Activated naive CD8-positive, alpha-beta T cell treated with anti-CD3 and anti-CD28 coated beads, Interleukin-2, amount 10 ng/mL, durations not matched to agents 7 days and 5 days (primary cell): Measurements from ENCODE around the gene TMEM233. TPM values are rescaled to one million over a fixed set of nuclear protein-coding genes. Genes with fewer than 3 reads are reported as not detected.
A peak's percentile ranks its signal among the peaks of the same experiment; 100 is the strongest.

Experiments used
- ATAC-seq: fragments of 150-1000 bp; cut with Tn5 transposase; one replicate; pipeline ENCODE4 v1.10.0; 2021; ENCODE audit warnings: low read depth, moderate library complexity
- POLR2A ChIA-PET: fragments of 350-600 bp; sonication (Branson Sonifier 250); formaldehyde crosslinking; loops from one replicate; lab custom pipeline; 2021; ENCODE audit warnings: antibody characterized with exemption; lab: Charles Lee
- DNase-seq: peaks from one replicate; pipeline ENCODE4 v3.0.0; 2021
- H3K27ac Mint-ChIP-seq: one replicate; pipeline ENCODE4 v1.8.0; 2022; ENCODE audit warnings: mild to moderate bottlenecking, mixed read lengths
- H3K27me3 Mint-ChIP-seq: one replicate; pipeline ENCODE4 v1.8.0; 2022; ENCODE audit warnings: mild to moderate bottlenecking, moderate library complexity, mixed read lengths
- H3K36me3 Mint-ChIP-seq: one replicate; pipeline ENCODE4 v1.8.0; 2021; ENCODE audit warnings: mild to moderate bottlenecking, mixed read lengths
- H3K4me1 Mint-ChIP-seq: one replicate; pipeline ENCODE4 v1.8.0; 2021; ENCODE audit warnings: mixed read lengths
- H3K4me3 Mint-ChIP-seq: one replicate; pipeline ENCODE4 v1.8.0; 2022; ENCODE audit warnings: mild to moderate bottlenecking, moderate library complexity, mixed read lengths
- H3K9me3 Mint-ChIP-seq: one replicate; pipeline ENCODE4 v1.8.0; 2021; ENCODE audit warnings: mixed read lengths
- total RNA-seq, 2 experiments: library from RNA; stranded (reverse); gene quantifications; one replicate each; pipeline ENCODE4 v1.2.3, GENCODE V29; 2021

TMEM233 gene
- total RNA-seq, 2 experiments from 2014 or later, result not detected

DNA sequence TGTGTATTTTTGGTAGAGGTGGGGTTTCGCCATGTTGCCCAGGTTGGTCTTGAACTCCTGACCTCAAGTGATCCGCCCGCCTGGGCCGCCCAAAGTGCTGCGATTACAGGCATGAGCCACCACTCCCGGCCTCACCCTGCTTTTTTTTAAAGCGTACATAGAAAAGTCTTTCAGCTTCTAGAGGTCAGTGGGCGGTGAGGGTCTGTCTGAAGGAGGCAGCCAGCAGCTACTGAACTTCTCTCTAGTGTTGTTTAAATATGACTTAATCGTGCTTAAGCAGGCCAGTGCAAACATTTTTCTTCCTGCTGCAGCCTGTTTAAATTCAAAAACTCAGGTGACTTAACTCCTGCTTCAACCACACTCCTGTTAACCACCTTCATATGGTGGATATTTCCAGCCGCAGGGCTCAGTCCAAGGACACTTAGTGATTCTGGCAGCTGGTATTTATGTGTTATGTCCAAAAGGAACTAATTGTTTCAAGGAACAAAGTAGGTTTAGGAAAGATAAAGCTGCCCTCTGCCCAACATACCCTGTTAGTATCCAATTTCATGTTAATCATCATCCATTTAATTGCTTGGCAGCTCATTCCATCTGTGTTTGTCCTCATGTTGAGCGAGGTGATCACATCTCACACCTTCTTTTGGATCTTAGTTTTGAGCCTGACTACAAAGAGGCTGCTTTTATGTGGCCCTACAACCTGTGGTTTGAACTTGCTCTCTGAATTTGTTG, 76.3 kb downstream of the TMEM233 start:
- peaks cover 44% of the 10 kb centered on the region for H3K36me3 Mint-ChIP-seq
- peaks cover 58% of the 10 kb centered on the region for H3K4me1 Mint-ChIP-seq
- H3K27ac Mint-ChIP-seq, result peak overlapping the region; percentile 74
- no peaks in the 10 kb centered on the region for H3K9me3 Mint-ChIP-seq
- no peaks in the 10 kb centered on the region for H3K27me3 Mint-ChIP-seq
- peak overlapping the region; percentile 62 for H3K4me3 Mint-ChIP-seq
- POLR2A ChIA-PET, result interaction anchor here (2.3 kb wide), 1 partner anchor 11 kb away, joined by 8 read pairs; no protein-coding TSS in a partner anchor
- ATAC-seq, result no peak
- no peak for DNase-seq

DNA sequence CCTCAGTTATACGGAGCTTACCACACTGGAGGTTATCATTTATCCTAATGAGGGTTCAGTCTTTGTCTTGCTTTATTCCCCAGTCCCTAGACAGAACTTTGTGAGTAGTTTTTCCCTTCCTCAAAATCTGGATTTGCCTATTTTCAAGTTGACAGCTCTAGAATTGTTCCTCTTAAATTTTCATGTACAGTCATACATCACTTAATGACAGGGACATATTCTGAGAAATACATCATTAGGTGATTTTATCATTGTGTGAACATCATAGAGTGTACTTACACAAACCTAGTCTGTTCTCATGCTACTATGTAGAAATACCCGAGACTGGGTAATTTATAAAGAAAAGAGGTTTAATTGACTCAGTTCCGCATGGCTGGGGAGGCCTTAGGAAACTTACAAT, 77.5 kb downstream of the TMEM233 start:
- no peaks in the 10 kb centered on the region for H3K9me3 Mint-ChIP-seq
- H3K27ac Mint-ChIP-seq, result peak overlapping the region; percentile 60
- peaks cover 56% of the 10 kb centered on the region for H3K4me1 Mint-ChIP-seq
- no peaks in the 10 kb centered on the region for H3K27me3 Mint-ChIP-seq
- DNase-seq, result no peak
- POLR2A ChIA-PET, result no interaction called here
- no peak for ATAC-seq
- peak overlapping the region; percentile 62 for H3K4me3 Mint-ChIP-seq
- H3K36me3 Mint-ChIP-seq, result peaks cover 52% of the 10 kb centered on the region

DNA sequence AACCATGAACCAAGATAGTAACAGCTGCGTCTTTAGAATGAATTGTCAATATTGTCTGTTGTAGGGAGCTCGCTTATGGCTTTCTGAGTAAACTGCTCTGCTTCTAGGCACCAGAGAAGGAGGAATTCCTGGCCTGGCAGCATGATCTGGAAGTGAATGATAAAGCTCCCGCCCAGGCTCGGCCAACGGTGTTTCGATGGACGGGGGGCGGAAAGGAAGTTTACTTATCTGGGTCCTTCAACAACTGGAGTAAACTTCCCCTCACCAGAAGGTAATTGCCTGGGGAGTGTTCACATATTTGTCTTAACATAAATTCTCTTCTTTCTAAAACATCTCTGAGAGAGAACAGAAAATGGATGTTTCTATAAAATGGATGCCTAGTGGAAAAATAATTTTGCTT, 78.6 kb downstream of the TMEM233 start:
- POLR2A ChIA-PET, result no interaction called here
- Mint-ChIP-seq H3K4me3 (no peak overlapping the region), H3K9me3 (no peaks in the 10 kb centered on the region), H3K4me1 (peaks cover 48% of the 10 kb centered on the region), H3K27me3 (no peaks in the 10 kb centered on the region), H3K36me3 (peaks cover 62% of the 10 kb centered on the region), H3K27ac (peak overlapping the region; percentile 43)
- ATAC-seq (no peak), DNase-seq (no peak)

DNA sequence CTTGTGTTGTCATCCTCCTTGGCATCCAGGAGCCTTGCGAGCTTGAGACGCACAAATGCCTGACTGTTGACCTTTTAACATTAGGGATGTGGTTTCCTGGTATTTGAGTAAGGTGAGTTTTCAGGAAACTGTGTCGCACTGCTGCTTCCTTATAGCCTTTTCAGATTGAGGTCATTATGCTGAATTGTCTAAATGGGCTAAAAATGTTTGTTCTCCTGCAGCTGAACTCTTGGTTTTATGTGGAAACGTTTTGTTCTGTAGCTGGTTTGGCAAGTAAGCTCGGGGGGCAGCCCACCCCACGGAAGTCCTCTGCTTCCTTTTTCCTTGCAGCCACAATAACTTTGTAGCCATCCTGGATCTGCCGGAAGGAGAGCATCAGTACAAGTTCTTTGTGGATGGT, 80.1 kb downstream of the TMEM233 start:
- Mint-ChIP-seq H3K27ac (peak overlapping the region; percentile 74), H3K9me3 (no peaks in the 10 kb centered on the region), H3K27me3 (no peaks in the 10 kb centered on the region), H3K4me3 (peak overlapping the region; percentile 68), H3K36me3 (peaks cover 64% of the 10 kb centered on the region), H3K4me1 (peaks cover 46% of the 10 kb centered on the region)
- POLR2A ChIA-PET, result interaction anchor here (1.2 kb wide), 1 partner anchor 528 kb away, joined by 4 read pairs; the partner anchor contains the start of gene RPLP0
- peak; percentile 63 for ATAC-seq
- no peak for DNase-seq

DNA sequence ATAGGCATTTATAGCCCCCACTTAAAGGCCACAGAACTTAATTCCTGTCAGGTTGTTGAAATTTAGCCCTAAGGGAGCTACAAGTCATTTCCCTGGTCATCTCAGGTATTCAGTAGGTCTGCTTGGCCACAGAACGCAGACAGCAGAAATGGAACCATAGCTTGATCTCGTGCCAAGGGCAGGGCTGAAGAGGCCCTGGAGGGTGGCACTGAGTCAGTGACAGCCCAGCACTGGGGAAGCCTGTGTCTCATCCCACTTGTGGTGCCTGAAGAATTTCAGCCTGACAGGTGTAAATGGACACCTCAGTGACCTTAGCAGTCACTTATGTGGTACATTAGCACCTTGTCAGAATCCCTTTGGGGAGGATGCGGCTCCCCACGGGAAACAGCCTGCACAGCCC, 81.0 kb downstream of the TMEM233 start:
- ATAC-seq, result no peak
- Mint-ChIP-seq H3K27me3 (no peaks in the 10 kb centered on the region), H3K9me3 (no peaks in the 10 kb centered on the region), H3K27ac (peak overlapping the region; percentile 74), H3K4me1 (peaks cover 47% of the 10 kb centered on the region), H3K36me3 (peaks cover 68% of the 10 kb centered on the region), H3K4me3 (no peak overlapping the region)
- DNase-seq, result no peak
- POLR2A ChIA-PET, result interaction anchor here (0.6 kb wide), 1 partner anchor 15 kb away, joined by 4 read pairs; no protein-coding TSS in a partner anchor

DNA sequence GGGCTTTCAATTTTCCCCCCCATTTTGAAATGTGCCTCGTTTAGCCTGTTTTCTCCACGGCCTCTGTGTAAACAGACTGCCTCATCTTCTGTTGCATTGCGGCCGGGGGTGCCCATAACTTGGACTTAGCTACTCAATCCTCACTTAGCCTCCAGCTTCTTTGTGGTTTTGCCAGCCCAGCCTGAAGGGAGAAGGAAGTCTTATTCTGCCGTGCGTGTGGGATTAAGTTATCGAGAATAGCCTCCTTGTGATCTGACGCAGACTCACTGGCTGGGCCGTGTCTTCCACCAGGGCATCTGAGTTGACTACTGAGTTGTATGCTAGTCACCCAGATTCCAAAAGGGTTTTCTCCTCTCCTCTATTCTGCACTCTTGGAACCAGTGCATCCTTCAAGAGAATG, 82.4 kb downstream of the TMEM233 start:
- ATAC-seq (no peak), DNase-seq (no peak)
- Mint-ChIP-seq H3K27me3 (no peaks in the 10 kb centered on the region), H3K9me3 (no peaks in the 10 kb centered on the region), H3K4me1 (peaks cover 35% of the 10 kb centered on the region), H3K27ac (no peak overlapping the region), H3K4me3 (no peak overlapping the region), H3K36me3 (peaks cover 62% of the 10 kb centered on the region)
- POLR2A ChIA-PET, result interaction anchor here (0.6 to 1.9 kb wide), 2 partner anchors 8 to 10 kb away, joined by 4 to 6 read pairs; partner anchors contain the start of gene PRKAB1

DNA sequence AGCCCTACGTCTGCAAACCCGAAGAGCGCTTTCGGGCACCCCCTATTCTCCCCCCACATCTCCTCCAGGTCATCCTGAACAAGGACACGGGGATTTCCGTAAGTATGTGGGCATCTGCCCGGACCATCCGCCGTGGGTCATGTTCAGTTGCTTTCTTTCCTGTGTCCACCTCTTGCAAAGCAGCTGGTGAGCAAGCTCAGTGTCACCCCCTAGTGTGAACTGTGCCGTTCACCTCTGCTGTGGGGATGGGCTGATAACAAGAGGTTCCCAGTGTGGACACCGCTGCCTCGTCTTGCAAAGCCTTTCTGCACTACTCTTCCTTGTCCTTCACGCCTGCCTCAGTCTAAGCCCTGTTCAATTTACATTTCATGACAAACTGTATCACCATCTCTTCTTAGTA, 83.0 kb downstream of the TMEM233 start:
- Mint-ChIP-seq H3K27me3 (no peaks in the 10 kb centered on the region), H3K9me3 (no peaks in the 10 kb centered on the region), H3K4me3 (no peak overlapping the region), H3K36me3 (peaks cover 56% of the 10 kb centered on the region), H3K4me1 (peaks cover 30% of the 10 kb centered on the region), H3K27ac (no peak overlapping the region)
- DNase-seq, result no peak
- ATAC-seq, result no peak
- POLR2A ChIA-PET, result interaction anchor here (0.6 to 1.9 kb wide), 2 partner anchors 8 to 10 kb away, joined by 4 to 6 read pairs; partner anchors contain the start of gene PRKAB1

DNA sequence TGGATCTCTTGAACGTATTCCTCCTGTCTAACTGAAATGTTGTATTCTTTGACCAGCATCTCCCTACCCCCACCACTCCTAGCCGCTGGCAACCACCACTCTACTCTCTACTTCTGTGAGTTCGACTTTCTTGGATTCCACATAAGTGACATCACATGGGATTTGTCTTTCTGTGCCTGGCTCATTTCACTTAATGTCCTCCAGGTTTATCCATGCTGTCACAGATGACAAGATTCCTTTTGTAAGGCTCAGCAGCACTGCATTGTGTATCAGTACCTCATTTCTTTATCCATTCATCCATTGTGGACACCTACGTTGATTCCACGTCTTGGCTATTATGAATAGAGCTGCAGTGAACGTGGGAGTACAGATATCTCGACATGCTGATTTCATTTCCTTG, 84.9 kb downstream of the TMEM233 start:
- DNase-seq (no peak), ATAC-seq (no peak)
- Mint-ChIP-seq H3K27ac (no peak overlapping the region), H3K27me3 (no peaks in the 10 kb centered on the region), H3K4me1 (peaks cover 24% of the 10 kb centered on the region), H3K4me3 (no peak overlapping the region), H3K36me3 (peaks cover 41% of the 10 kb centered on the region), H3K9me3 (no peaks in the 10 kb centered on the region)
- POLR2A ChIA-PET, result no interaction called here

DNA sequence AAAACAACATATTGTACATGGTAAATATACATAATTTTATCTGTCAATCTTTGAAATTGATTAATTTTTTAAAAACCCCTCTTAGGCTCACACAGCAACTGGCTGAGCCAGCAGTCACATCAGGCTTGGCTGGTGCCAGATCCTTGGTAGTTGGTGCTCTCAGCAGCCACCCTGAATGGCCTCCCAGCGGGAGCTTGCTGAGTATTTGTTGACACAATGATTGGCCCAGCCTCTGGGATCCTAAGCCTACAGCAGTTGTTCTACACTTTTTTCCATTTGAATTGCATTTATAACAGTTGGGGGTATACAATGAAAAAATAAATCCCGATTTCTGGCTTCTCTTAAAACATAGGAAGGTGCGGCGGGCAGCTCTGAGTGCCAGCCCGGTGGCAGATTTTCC, 85.5 kb downstream of the TMEM233 start:
- no peak overlapping the region for H3K27ac Mint-ChIP-seq

DNA sequence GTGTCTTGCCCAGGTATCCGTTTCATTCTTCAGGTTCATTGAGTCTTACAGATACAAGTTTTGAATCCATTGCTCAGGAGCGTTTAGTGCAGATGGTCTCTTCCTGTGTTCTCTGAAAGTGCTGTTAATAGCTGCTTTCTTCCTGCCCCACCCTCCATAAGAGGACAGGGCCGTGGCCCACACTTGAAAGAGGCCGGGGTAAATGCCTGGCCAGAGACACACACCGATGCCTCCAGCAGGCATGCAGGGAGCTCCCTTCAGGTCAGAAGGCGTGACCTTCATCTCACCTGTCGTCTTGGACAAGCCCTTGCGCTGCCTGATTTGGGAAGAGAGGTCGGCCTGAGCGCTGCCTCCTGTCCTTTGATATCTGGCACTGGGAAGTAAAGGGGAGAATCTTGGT, 85.9 kb downstream of the TMEM233 start:
- ATAC-seq (no peak), DNase-seq (no peak)
- Mint-ChIP-seq H3K4me1 (peaks cover 15% of the 10 kb centered on the region), H3K9me3 (no peaks in the 10 kb centered on the region), H3K4me3 (no peak overlapping the region), H3K27ac (no peak overlapping the region), H3K36me3 (peaks cover 35% of the 10 kb centered on the region), H3K27me3 (no peaks in the 10 kb centered on the region)
- POLR2A ChIA-PET, result no interaction called here

More for the DNA sequence above, 85.5 kb downstream of the TMEM233 start:
- Mint-ChIP-seq H3K36me3 (peaks cover 38% of the 10 kb centered on the region), H3K27me3 (no peaks in the 10 kb centered on the region), H3K4me1 (peaks cover 18% of the 10 kb centered on the region), H3K4me3 (no peak overlapping the region), H3K9me3 (no peaks in the 10 kb centered on the region)
- POLR2A ChIA-PET, result no interaction called here
- no peak for ATAC-seq
- DNase-seq, result no peak

DNA sequence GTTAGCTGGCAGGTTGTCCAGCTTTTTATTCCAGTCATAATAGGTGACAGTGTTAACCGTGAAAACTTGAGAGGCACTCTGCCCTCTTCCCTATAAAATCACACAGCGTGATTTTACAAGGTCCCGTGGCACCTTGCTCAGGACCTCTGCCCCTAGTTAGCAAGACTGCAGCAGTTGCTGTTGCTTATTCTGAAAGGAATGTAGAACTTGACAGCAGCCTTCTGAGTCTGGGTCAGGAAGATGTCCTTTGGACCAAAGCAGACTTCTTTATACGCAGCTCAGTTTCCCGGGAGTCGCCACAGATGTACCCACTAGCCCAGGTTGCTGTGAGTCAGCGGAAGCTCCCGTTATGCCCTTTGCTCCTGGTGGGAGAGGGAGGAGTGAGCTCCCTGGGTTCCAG, 87.5 kb downstream of the TMEM233 start:
- no peak for ATAC-seq
- no peak overlapping the region for H3K27ac Mint-ChIP-seq
- POLR2A ChIA-PET, result interaction anchor here (1.1 kb wide), 1 partner anchor 13 kb away, joined by 8 read pairs; the partner anchor contains the start of gene PRKAB1

DNA sequence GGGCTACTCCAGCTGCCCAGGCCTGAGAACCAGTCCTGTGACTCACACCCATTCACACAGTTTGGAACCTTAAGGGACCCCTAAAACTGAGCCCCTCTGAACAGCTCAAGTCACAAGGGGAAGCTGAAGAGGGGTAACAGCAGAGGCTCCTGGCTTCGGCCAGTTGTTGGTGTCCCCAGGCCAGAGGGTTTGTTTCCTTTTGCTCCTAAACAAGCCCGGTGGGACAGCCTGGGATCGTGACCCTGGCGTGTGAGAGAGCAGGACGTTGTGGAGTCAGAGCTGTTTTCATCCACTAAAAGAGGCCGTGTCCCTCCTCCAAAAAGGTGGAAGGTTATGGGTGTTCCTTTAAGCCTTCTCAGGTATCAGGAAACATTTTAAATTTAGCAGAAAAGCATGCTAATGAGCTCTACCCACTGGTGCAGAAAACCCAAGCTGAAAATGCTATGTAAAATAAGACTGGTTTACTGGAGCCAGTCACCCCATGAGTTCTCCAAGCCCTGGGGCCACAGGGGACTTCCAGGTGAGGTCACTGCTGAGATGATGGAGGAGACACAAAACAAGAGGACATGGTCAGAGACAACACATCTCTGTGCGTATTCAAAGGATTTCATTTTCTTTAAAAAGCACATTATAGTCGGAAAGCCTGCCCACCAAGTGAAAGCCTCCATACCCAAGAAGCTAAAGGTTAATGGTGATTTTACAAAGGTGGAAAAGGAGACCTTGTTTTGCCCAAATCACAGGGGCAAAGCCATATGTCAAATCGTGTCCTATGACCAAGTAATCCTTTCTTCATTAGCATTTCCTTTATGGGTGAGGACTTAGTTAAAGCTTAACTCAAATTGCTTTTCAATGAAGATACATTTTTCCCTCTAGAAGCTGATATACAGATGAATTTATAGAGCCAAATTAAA, 88.4 kb downstream of the TMEM233 start:
- H3K4me1 Mint-ChIP-seq, result peaks cover 15% of the 10 kb centered on the region
- POLR2A ChIA-PET, result no interaction called here
- H3K27ac Mint-ChIP-seq, result peak overlapping the region; percentile 68
- H3K27me3 Mint-ChIP-seq, result no peaks in the 10 kb centered on the region
- no peak overlapping the region for H3K4me3 Mint-ChIP-seq
- peaks cover 37% of the 10 kb centered on the region for H3K36me3 Mint-ChIP-seq
- ATAC-seq, result no peak
- no peaks in the 10 kb centered on the region for H3K9me3 Mint-ChIP-seq
- no peak for DNase-seq

More for the DNA sequence above, 87.5 kb downstream of the TMEM233 start:
- DNase-seq, result no peak
- H3K36me3 Mint-ChIP-seq, result peaks cover 38% of the 10 kb centered on the region
- no peak overlapping the region for H3K4me3 Mint-ChIP-seq
- H3K9me3 Mint-ChIP-seq, result no peaks in the 10 kb centered on the region
- H3K27me3 Mint-ChIP-seq, result no peaks in the 10 kb centered on the region
- H3K4me1 Mint-ChIP-seq, result peaks cover 18% of the 10 kb centered on the region

DNA sequence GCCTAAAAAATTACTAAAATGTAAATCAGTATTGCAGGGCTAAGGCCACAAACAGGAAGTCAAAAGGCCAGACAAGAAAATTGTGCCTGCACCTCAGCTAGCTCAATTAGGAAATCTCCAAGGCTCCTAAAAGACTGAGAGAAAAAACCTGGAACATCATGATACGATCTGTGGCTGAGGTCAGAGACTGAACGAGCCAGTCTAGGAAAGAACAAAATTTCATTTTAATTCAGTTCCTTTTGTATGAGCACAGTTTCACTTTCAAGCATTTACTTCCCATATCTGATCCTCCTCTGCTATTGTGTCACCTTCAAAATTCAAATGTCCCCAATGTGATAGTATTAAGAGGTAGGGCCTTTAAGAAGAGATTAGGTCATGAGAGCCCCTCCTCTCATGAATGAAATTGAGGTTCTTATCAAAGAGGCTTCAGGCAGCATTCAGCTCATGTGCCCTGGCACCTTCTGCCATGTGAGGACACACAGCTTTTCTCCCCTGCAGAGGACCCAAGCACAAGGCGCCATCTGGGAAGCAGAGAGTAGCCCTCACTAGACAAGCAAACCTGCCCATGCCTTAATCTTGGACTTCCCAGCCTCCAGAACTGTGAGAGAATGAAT, 89.2 kb downstream of the TMEM233 start:
- no peak overlapping the region for H3K4me3 Mint-ChIP-seq
- H3K36me3 Mint-ChIP-seq, result peaks cover 36% of the 10 kb centered on the region
- peaks cover 15% of the 10 kb centered on the region for H3K4me1 Mint-ChIP-seq
- H3K27me3 Mint-ChIP-seq, result no peaks in the 10 kb centered on the region
- H3K27ac Mint-ChIP-seq, result peak overlapping the region; percentile 68
- ATAC-seq (peak; percentile 56), DNase-seq (no peak)
- POLR2A ChIA-PET, result no interaction called here
- H3K9me3 Mint-ChIP-seq, result no peaks in the 10 kb centered on the region
